LoVo (cell line): ENCODE results near the gene RAD51B.

Experiments used
- DNase-seq: peaks from one replicate; pipeline ENCODE4 v3.0.0-alpha.2; 2016; ENCODE audit warnings: low spot score

The RAD51B gene

GRCh38 chr14:68669603-68670358, 850.2 kb downstream of the RAD51B start:
- no peak for DNase-seq

DNA sequence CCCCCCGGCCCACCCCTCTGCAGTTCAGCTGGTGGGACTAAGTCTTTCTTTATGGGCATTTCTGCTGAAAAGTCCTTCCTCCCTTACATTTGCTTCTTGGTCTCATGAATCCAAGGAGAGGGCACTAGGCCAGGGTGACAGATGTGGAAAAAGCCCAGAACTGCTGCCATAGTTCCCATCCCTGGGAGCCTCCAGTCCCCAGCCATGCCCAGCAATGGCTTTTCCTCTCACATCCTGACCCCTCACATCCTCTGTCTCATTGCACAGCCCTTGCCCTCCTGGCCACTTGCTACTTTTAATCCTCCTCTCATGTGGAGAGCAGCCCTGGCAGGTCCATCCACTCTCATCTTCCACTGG, 850.8 kb downstream of the RAD51B start:
- DNase-seq, result no peak

GRCh38 chr14:68671909-68672308, 852.3 kb downstream of the RAD51B start:
- no peak for DNase-seq

- DNase-seq, result no peak
Observed at GRCh38 chr14:68672609-68673285, 853.2 kb downstream of the RAD51B start.

DNA sequence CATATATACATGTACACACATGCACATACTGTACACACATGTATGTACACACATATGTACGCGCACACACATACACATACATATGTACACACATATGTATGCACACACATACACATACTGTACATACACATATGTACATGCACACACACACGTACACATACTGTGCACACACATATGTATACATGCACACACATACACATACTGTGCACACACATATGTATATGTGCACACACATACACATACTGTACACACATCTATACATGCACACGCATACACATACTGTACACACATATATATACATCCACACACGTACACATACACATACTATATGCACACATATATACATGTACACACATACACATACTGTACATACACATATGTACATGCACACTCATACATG, 853.9 kb downstream of the RAD51B start:
- DNase-seq, result no peak

GRCh38 chr14:68674538-68675232, 855.1 kb downstream of the RAD51B start:
- no peak for DNase-seq

- peak; percentile 59 for DNase-seq
Observed at GRCh38 chr14:68675233-68675577, 855.6 kb downstream of the RAD51B start.

- DNase-seq, result peak; percentile 15
Observed at GRCh38 chr14:68676511-68676943, 856.9 kb downstream of the RAD51B start.

GRCh38 chr14:68677476-68677875, 857.9 kb downstream of the RAD51B start:
- no peak for DNase-seq

GRCh38 chr14:68677901-68678300, 858.3 kb downstream of the RAD51B start:
- no peak for DNase-seq

GRCh38 chr14:68678471-68678870, 858.9 kb downstream of the RAD51B start:
- DNase-seq, result no peak

DNA sequence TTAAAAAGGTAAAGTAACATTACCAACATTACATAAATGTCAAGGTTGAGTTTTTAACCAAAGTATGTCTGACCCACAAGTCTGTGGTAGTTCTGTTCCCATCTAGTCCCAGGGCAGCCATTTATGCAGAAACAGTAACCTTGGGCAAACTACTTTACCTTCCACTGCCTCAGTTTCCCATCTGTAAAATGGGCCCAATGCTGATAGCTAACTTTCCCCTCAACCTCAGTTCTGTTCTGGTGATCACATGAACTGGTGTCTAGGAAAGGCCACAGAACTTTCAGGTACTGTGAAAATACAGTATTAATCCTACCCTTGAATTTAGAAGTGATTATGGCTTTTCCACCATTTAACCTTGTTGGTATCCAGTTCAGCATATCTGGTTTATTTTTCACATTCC, 859.7 kb downstream of the RAD51B start:
- DNase-seq, result no peak

GRCh38 chr14:68679746-68680467, 860.3 kb downstream of the RAD51B start:
- no peak for DNase-seq

GRCh38 chr14:68680541-68681051, 861.0 kb downstream of the RAD51B start:
- no peak for DNase-seq

DNA sequence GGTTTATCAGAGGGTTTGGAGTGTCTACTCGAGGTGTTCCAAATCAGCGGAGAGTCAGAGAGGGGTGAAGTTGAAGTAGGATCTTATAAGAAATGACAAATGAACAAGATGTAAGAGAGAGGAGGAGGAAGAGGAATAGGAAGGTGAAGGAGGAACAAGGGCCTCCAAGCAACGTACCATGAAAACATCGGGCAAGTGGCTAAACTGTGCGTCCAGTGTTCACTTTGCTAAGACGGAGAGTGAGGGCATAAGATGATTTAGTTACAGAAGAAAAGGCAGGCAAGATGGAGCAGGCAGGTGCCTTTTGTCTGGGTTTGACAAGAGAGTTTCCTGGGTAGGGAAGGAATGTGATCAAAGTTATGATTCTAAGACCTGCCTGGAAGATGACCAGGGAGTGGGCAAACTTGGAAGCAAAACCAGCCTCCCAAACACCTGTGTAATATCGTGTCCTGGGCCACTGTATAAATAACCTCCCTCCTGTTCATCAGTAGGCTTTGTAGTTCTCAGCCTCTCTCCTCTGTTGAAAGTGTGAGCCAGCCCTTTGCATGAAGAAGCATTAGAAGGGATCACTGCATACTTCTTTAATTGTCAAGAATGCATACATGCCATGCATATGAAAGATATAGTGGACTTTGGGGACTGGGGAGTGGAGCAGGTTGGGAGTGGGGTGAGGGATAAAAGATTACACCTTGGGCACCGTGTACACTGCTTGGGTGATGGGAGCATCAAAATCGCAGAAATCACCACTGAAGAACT, 861.9 kb downstream of the RAD51B start:
- DNase-seq, result no peak

- DNase-seq, result peak; percentile 64
Observed at GRCh38 chr14:68682166-68683103, 862.9 kb downstream of the RAD51B start.

DNA sequence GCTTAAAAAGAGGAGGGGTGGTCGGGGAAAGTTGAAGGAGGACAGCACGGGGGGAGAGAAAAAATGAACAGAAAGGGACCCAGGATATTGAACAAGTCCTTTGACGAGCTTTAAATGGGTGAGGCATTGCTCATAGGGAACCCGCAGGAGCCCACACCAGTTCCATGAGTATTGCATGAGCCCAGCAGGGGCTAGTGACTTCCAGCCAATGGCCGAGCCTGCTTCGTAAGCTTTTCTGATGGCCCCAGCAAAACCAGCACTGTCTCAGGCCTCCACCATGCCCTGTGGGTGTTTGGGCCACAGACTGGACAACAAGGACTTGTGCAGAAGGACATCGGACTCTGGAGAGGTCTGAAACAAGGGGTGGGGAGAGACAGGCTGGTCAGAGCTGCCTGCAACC, 863.7 kb downstream of the RAD51B start:
- DNase-seq, result no peak

DNA sequence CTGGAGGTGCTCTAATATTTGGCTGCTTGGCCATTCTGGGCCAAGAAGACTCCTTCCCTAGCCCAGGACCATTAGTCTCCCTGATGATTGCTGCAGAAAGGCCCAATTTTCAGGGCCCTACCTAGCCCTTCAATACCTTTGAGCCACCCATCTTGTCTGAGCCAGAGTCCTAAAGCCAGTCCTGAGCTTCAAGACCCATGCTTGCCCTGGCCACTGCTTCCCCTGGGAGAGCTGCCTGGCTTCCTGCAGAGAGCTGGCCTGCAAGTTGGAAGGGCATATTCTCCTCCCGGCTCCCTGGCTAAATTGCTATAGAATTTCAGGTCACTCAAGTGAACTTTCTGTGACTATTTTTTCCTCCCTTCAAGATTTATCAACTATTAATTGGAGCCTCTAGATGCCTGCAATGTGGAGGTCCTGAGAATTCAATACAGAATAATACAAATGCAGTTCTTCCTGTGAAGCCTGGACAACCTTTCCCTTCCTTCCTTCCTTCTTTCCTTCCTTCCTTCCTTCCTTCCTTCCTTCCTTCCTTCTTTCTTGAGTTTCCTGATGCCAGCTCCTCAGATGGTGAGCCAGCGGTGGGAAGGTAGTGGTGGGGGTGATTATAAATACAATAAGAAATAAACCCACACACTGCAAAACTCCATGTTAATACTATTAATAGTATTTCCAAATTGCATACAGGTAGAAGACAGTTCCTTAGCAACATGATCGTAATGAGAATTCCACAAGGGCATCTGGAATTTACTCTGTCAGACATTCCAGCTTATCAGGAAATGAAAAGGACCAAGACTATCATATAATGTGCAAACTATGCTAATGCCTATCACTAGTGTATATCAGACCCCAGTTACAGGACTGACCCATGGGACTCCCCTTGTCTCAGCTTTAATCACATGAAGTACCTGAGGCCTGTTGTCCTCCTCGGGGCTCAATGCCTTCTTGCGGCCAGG, 865.2 kb downstream of the RAD51B start:
- no peak for DNase-seq
